Glutamatergic neuron (in vitro differentiated cells): ENCODE measurements around the gene GPC6. TPM values are rescaled to one million over a fixed set of nuclear protein-coding genes. Genes with fewer than 3 reads are reported as not detected.
"Not testable (repeated sequence)": the region's sequence is repeated elsewhere in the genome, so short reads cannot be mapped to it uniquely, and the experiment has no call there.

Experiments
- DNase-seq: peaks from one replicate; pipeline ENCODE4 v3.0.0; 2022
- H3K27ac Mint-ChIP-seq: one replicate; pipeline ENCODE4 v1.8.0; 2020; ENCODE audit warnings: mild to moderate bottlenecking, mixed read lengths, inconsistent platforms; ENCODE audit not compliant: unreplicated experiment
- H3K27me3 Mint-ChIP-seq: one replicate; pipeline ENCODE4 v1.8.0; 2020; ENCODE audit warnings: mild to moderate bottlenecking, moderate library complexity, mixed read lengths, inconsistent platforms; ENCODE audit not compliant: unreplicated experiment
- H3K36me3 Mint-ChIP-seq: one replicate; pipeline ENCODE4 v1.8.0; 2020; ENCODE audit warnings: mild to moderate bottlenecking, mixed read lengths, inconsistent platforms; ENCODE audit not compliant: unreplicated experiment
- H3K4me1 Mint-ChIP-seq: one replicate; pipeline ENCODE4 v1.8.0; 2020; ENCODE audit warnings: mild to moderate bottlenecking, low read depth, mixed read lengths, inconsistent platforms; ENCODE audit not compliant: unreplicated experiment
- H3K4me3 Mint-ChIP-seq: one replicate; pipeline ENCODE4 v1.8.0; 2020; ENCODE audit warnings: mild to moderate bottlenecking, mixed read lengths, inconsistent platforms; ENCODE audit not compliant: unreplicated experiment
- H3K9me3 Mint-ChIP-seq: one replicate; pipeline ENCODE4 v1.8.0; 2020; ENCODE audit warnings: mild to moderate bottlenecking, moderate library complexity, mixed read lengths, inconsistent platforms; ENCODE audit not compliant: unreplicated experiment
- CTCF ChIP-seq: fragments of 200-600 bp; sonication (generic); IDR thresholded peaks from one replicate; pipeline ENCODE4 v1.5.0; 2021; ENCODE audit not compliant: partially characterized antibody, unreplicated experiment
- total RNA-seq: library from RNA; stranded (reverse); fragmentation: NEBNext Ultra II Directional; extraction: Animal tissue kit (Norgen Biotek cat#: 25700); gene quantifications from one replicate; pipeline ENCODE4 v1.2.1, GENCODE V29; 2021; ENCODE audit not compliant: unreplicated experiment

Gene GPC6
- total RNA-seq, 1 donor from 2014 or later: 11.8 TPM

- peaks cover 14% of the 10 kb centered on the region for H3K4me1 Mint-ChIP-seq
- no peak overlapping the region for H3K27ac Mint-ChIP-seq
- no peak for TF ChIP-seq CTCF
- peaks cover 4% of the 10 kb centered on the region for H3K9me3 Mint-ChIP-seq
- peaks cover 3% of the 10 kb centered on the region for H3K36me3 Mint-ChIP-seq
- H3K4me3 Mint-ChIP-seq: no peak overlapping the region
- no peak for DNase-seq
- peaks cover 2% of the 10 kb centered on the region for H3K27me3 Mint-ChIP-seq
These were observed 1116.0 kb downstream of the GPC6 start for GRCh38 chr13:94342436-94343242.

- H3K4me3 Mint-ChIP-seq: no peak overlapping the region
- peaks cover 2% of the 10 kb centered on the region for H3K27me3 Mint-ChIP-seq
- DNase-seq: no peak
- H3K4me1 Mint-ChIP-seq: peaks cover 14% of the 10 kb centered on the region
- no peak overlapping the region for H3K27ac Mint-ChIP-seq
- TF ChIP-seq CTCF: no peak
- peaks cover 3% of the 10 kb centered on the region for H3K36me3 Mint-ChIP-seq
- H3K9me3 Mint-ChIP-seq: peaks cover 4% of the 10 kb centered on the region
These were observed 1116.6 kb downstream of the GPC6 start for GRCh38 chr13:94343243-94343585.

GRCh38 chr13:94343687-94344086, 1117.1 kb downstream of the GPC6 start:
- not testable (repeated sequence) for H3K4me3 Mint-ChIP-seq, H3K36me3 Mint-ChIP-seq, H3K9me3 Mint-ChIP-seq, H3K27me3 Mint-ChIP-seq, H3K27ac Mint-ChIP-seq, DNase-seq
- peaks cover 14% of the 10 kb centered on the region for H3K4me1 Mint-ChIP-seq

GRCh38 chr13:94344126-94344818, 1117.7 kb downstream of the GPC6 start:
- peaks cover 2% of the 10 kb centered on the region for H3K27me3 Mint-ChIP-seq
- no peaks in the 10 kb centered on the region for H3K9me3 Mint-ChIP-seq
- H3K36me3 Mint-ChIP-seq: peaks cover 3% of the 10 kb centered on the region
- no peak overlapping the region for H3K27ac Mint-ChIP-seq
- no peak for TF ChIP-seq CTCF
- no peak for DNase-seq
- H3K4me3 Mint-ChIP-seq: no peak overlapping the region
- peaks cover 14% of the 10 kb centered on the region for H3K4me1 Mint-ChIP-seq

- peaks cover 2% of the 10 kb centered on the region for H3K27me3 Mint-ChIP-seq
- no peak for TF ChIP-seq CTCF
- H3K27ac Mint-ChIP-seq: no peak overlapping the region
These were observed 1119.0 kb downstream of the GPC6 start for GRCh38 chr13:94345374-94346195.

More at GRCh38 chr13:94345374-94346195, 1119.0 kb downstream of the GPC6 start:
- Mint-ChIP-seq H3K4me3 (no peak overlapping the region), H3K9me3 (no peaks in the 10 kb centered on the region), H3K4me1 (peaks cover 15% of the 10 kb centered on the region), H3K36me3 (peaks cover 3% of the 10 kb centered on the region)
- no peak for DNase-seq
